SK-N-MC (cell line): Measurements from ENCODE around the gene F3.

Experiments used
- DNase-seq: peaks from one replicate; pipeline ENCODE4 v3.0.0-alpha.2; 2011; ENCODE audit warnings: low read depth, low spot score
- H3K27ac ChIP-seq: fragments of 200-600 bp; sonication (generic); 2 replicates; pipeline ENCODE4 v1.5.1; 2016; ENCODE audit warnings: mixed run types
- H3K36me3 ChIP-seq: fragments of 200-600 bp; sonication (generic); 2 replicates; pipeline ENCODE4 v1.6.1; 2017; ENCODE audit warnings: antibody characterized with exemption, low read length, mixed read lengths; ENCODE audit not compliant: insufficient read depth
- H3K4me3 ChIP-seq: fragments of 200-600 bp; sonication (generic); 2 replicates; pipeline ENCODE4 v1.5.1; 2016
- H3K9ac ChIP-seq: fragments of 200-600 bp; sonication (generic); 2 replicates; pipeline ENCODE4 v1.8.0; 2017; ENCODE audit warnings: mixed run types, mixed read lengths; ENCODE audit not compliant: insufficient read length
- H3K9me3 ChIP-seq: fragments of 200-600 bp; sonication (generic); 2 replicates; pipeline ENCODE4 v1.6.1; 2017; ENCODE audit warnings: low read depth, mild to moderate bottlenecking, antibody characterized with exemption, low read length, moderate library complexity, mixed read lengths
- EZH2 ChIP-seq: fragments of 200-600 bp; sonication (generic); IDR thresholded peaks from one replicate; pipeline ENCODE4 v1.6.1; 2017; ENCODE audit warnings: antibody characterized with exemption
- FOXP2 ChIP-seq: optimal IDR thresholded peaks from 2 replicates; pipeline ENCODE3; 2011; ENCODE audit warnings: mild to moderate bottlenecking, moderate library complexity; ENCODE audit not compliant: insufficient read depth; ENCODE audit errors: extremely low read length, control extremely low read depth
- POLR2AphosphoS5 ChIP-seq: IDR thresholded peaks from 2 replicates; pipeline ENCODE4 v1.6.1; 2012; ENCODE audit warnings: mild to moderate bottlenecking, low read depth, low read length, borderline replicate concordance

F3 gene

DNA sequence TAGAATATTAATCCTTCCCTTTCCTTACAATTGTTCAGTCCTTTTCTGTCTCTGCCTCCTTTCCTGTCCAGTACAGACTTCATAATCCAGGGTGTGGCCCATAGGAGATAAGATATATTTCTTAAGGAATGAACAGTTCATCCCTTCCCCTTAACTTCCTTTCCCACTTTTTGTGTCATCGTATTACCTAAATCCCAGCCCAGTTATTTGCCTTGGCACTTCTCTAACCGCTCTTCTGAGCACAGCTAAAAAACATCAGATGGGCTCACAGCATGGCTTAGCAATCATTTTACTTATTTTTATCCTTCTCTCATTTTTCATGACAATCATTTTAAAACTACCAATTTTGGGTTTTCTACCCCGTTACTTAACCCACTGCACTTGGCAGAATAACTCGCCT, 39.6 kb downstream of the F3 start:
- H3K4me3 ChIP-seq: no peak overlapping the region
- no peak for DNase-seq
- no peak overlapping the region for H3K9ac ChIP-seq
- H3K36me3 ChIP-seq: peaks cover 50% of the 10 kb centered on the region
- no peaks in the 10 kb centered on the region for H3K9me3 ChIP-seq
- H3K27ac ChIP-seq: no peak overlapping the region
- TF ChIP-seq POLR2AphosphoS5 (no peak), FOXP2 (no peak), EZH2 (no peak)

DNA sequence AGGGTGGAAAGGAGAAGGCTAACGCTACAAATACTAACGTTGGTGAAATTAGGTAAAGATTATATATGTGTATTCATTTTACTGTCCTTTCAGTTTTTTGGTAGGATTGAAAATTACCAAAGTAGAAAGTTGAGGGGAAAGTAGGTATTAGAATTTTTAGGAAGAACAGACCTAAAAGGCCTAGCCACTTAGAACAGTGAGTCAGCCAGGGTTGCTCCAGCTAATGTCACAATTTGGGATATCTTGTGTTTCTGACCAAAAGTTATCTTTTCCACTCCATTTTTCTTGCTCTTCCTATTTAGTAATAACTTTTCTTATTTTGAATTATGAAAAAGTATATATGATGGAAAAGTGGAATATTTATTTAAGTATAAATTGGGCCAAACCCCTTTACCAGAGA, 40.1 kb downstream of the F3 start:
- TF ChIP-seq FOXP2 (no peak), POLR2AphosphoS5 (no peak), EZH2 (no peak)
- Histone ChIP-seq H3K9me3 (no peaks in the 10 kb centered on the region), H3K4me3 (no peak overlapping the region), H3K27ac (no peak overlapping the region), H3K36me3 (peaks cover 48% of the 10 kb centered on the region), H3K9ac (no peak overlapping the region)
- DNase-seq: no peak

GRCh38 chr1:94496076-94496755, 45.3 kb downstream of the F3 start:
- no peak for TF ChIP-seq EZH2
- no peak for TF ChIP-seq FOXP2
- TF ChIP-seq POLR2AphosphoS5: no peak
- Histone ChIP-seq H3K9me3 (peaks cover 7% of the 10 kb centered on the region; the same call in 1 of the 2 replicates), H3K36me3 (peaks cover 50% of the 10 kb centered on the region), H3K27ac (no peak overlapping the region), H3K4me3 (no peak overlapping the region), H3K9ac (no peak overlapping the region)
- DNase-seq: no peak

DNA sequence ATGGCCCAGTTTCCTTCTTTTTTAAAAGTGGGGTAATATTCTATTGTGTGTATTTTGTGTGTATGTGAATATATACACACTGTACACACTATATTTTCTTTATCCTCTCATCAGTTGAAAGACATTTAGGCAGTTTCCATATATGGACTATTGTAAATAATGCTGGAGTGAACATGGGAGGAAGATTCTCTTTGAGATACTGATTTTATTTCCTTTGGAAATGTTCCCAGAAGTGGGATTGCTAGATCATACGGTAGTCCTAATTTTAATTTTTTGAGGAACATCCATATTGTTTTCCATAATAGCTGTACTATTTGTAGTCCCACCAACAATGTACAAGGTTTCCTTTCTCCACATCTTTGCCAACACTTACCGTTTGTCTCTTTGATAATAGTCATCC, 51.0 kb downstream of the F3 start:
- Histone ChIP-seq H3K9ac (no peak overlapping the region), H3K9me3 (peaks cover 7% of the 10 kb centered on the region; the same call in 1 of the 2 replicates), H3K36me3 (peaks cover 50% of the 10 kb centered on the region), H3K27ac (no peak overlapping the region), H3K4me3 (no peak overlapping the region)
- DNase-seq: no peak
- no peak for TF ChIP-seq POLR2AphosphoS5
- TF ChIP-seq EZH2: no peak
- no peak for TF ChIP-seq FOXP2

DNA sequence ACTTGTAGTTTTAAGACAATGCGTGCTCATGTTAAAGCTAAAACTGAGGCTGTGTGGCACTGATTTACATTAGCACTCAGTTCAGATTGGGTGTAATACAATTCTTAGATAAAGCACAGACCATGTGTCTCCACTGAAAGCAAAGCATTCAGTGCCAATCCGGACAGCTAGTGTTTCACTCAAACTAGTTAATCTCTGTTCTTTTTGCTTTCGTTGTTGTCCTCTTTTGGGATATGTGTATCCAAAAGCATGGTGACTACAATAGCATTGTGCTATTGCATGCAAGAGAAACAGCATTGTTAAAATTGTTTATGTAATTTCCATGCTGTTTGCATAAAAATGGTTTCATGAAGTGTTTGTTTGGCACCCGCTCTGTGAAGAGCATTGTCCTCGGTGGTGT, 54.6 kb downstream of the F3 start:
- no peak overlapping the region for H3K4me3 ChIP-seq
- TF ChIP-seq EZH2 (no peak), FOXP2 (no peak), POLR2AphosphoS5 (no peak)
- peaks cover 48% of the 10 kb centered on the region for H3K36me3 ChIP-seq
- H3K9me3 ChIP-seq: no peaks in the 10 kb centered on the region
- no peak overlapping the region for H3K27ac ChIP-seq
- H3K9ac ChIP-seq: no peak overlapping the region
- DNase-seq: no peak

DNA sequence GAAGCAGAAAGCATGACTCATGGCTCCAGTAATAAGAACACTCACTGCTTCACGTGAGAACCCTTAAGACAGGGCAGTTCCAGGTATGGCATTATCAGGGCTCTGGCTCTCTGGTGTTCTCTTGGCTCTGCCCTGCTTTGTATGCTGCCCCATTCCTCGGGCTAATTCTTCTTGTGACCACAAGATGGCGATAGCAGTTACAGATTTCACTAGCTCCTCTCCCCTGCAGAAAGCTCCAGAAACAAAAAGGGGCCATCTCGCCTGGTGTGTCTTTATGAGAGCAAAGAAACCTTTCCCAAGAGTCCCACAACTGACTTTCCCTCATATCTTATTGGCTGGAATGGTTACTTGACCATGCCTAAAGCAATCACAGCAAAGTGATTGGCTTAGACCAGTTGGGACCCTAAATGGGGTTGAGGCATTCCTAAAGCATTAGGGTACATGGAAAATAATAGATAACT, 60.1 kb downstream of the F3 start:
- Histone ChIP-seq H3K4me3 (no peak overlapping the region), H3K36me3 (peaks cover 19% of the 10 kb centered on the region), H3K27ac (no peak overlapping the region; the same call in 1 of the 2 replicates), H3K9ac (no peak overlapping the region), H3K9me3 (no peaks in the 10 kb centered on the region)
- DNase-seq: peak; percentile 59
- TF ChIP-seq EZH2: no peak
- no peak for TF ChIP-seq FOXP2
- no peak for TF ChIP-seq POLR2AphosphoS5

DNA sequence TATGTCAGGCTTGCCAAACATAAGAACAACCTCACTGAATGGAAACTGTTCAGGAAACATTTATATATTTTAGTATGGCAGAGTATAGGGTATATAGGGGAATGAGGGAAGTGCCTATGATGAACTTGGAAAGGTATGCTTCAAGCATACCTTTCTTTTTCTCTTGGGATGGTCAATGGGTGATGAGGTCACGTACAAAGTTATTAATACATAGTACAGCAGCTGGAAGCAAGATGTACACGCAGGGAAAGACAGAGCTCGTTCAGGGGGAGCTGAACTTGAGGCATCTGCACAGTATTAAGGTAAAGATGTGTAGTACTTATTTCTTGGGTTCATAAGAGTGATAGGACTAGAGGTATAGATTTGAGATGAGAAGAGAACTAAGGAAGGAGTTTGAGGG, 61.9 kb downstream of the F3 start:
- Histone ChIP-seq H3K27ac (no peak overlapping the region), H3K36me3 (peaks cover 23% of the 10 kb centered on the region), H3K9me3 (no peaks in the 10 kb centered on the region), H3K4me3 (no peak overlapping the region), H3K9ac (no peak overlapping the region)
- TF ChIP-seq EZH2 (no peak), POLR2AphosphoS5 (no peak), FOXP2 (no peak)
- no peak for DNase-seq
